Natural killer cell treated with Interleukin-12 subunit alpha and Interleukin-12 subunit beta and Interleukin-15 and Interleukin-18, amount 100 ng/mL, for 72 hours (primary cell): ENCODE measurements around the gene CDKN2B-AS1. TPM values are rescaled to one million over a fixed set of nuclear protein-coding genes. Genes with fewer than 3 reads are reported as not detected.
"Not testable (repeated sequence)": the region's sequence is repeated elsewhere in the genome, so short reads cannot be mapped to it uniquely, and the experiment has no call there.

Experiments
- ATAC-seq, 2 donors: fragments of 150-1000 bp; cut with Tn5 transposase in 1 of 2; sonication (Bioruptor Pico), chemical (Tn5 transposase) in 1 of 2; 2 replicates each; pipeline ENCODE4 v1.10.0; 2021
- DNase-seq: peaks from one replicate; pipeline ENCODE4 v3.0.0; 2022; ENCODE audit warnings: low spot score
- H3K27ac Mint-ChIP-seq, 2 donors: 1 replicate in 1 of 2; 2 replicates in 1 of 2; pipeline ENCODE4 v1.8.0; 2022; ENCODE audit warnings: mixed read lengths in 2 of 2, mild to moderate bottlenecking in 1 of 2, moderate library complexity in 1 of 2
- H3K27me3 Mint-ChIP-seq, 2 donors: 1 replicate in 1 of 2; 2 replicates in 1 of 2; pipeline ENCODE4 v1.8.0; 2022; ENCODE audit warnings: mixed read lengths in 2 of 2
- H3K36me3 Mint-ChIP-seq: one replicate; pipeline ENCODE4 v1.8.0; 2022; ENCODE audit warnings: mixed read lengths
- H3K4me1 Mint-ChIP-seq, 2 donors: 1 replicate in 1 of 2; 2 replicates in 1 of 2; pipeline ENCODE4 v1.8.0; 2022; ENCODE audit warnings: low read depth in 2 of 2, mixed read lengths in 2 of 2, mild to moderate bottlenecking in 1 of 2
- H3K4me3 Mint-ChIP-seq: one replicate; pipeline ENCODE4 v1.8.0; 2022; ENCODE audit warnings: mixed read lengths
- H3K9me3 Mint-ChIP-seq: 2 replicates; pipeline ENCODE4 v1.8.0; 2022; ENCODE audit warnings: mixed read lengths
- total RNA-seq, 2 donors: library from RNA; stranded (reverse); gene quantifications; one replicate each; pipeline ENCODE4 v1.2.3, GENCODE V29; 2022

The CDKN2B-AS1 gene
- total RNA-seq = 1 to 10 TPM; 2.0 to 2.4 TPM

DNA sequence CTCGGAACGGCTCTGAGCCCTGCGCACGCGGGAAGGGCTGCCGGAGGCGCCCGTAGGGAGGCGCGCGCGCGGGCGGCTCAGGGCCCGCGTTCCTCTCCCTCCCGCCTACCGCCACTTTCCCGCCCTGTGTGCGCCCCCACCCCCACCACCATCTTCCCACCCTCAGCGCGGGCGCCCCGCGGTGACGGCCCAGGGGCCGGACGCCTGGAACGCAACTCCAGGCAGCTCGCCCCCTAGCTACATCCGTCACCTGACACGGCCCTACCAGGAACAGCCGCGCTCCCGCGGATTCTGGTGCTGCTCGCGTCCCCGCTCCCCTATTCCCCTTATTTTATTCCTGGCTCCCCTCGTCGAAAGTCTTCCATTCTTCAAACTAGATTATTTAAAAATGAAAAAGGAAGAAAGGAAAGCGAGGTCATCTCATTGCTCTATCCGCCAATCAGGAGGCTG is at the start of gene CDKN2B-AS1:
TSS of gene CDKN2B-AS1 (plus strand) at position 236 of the 450 bp plus-strand sequence.
- H3K27ac Mint-ChIP-seq = peak within 1 kb of the TSS; percentile 90
- H3K9me3 Mint-ChIP-seq = no peaks in the 10 kb centered on the region
- H3K4me3 Mint-ChIP-seq = peak within 1 kb of the TSS; percentile 92
- peaks cover 10 to 16% of the 10 kb centered on the region in 2 donors for H3K27me3 Mint-ChIP-seq
- H3K4me1 Mint-ChIP-seq = peaks cover 16 to 19% of the 10 kb centered on the region in 2 donors
- DNase-seq (peak; percentile 63), ATAC-seq (peak; percentile 73 to 75)
- H3K36me3 Mint-ChIP-seq = no peaks in the 10 kb centered on the region

DNA sequence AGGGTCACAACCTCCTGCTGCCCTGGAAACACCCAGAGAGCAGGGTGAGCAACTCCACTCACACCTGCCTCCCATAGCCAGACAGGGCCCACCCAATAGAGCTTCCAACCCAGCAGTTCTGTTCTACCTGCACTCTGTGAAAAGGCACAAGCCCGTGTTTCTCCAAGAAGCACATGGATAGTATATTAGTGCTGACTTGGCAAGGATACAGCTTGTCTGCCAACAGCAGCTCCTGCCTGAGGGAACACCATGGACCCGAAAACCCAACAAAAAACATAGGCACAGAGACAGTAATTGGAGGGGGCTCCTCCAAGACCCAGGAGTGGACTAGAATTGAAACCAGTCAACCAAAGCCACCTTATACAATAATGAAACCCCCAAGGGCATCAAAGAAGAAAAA is 49.0 kb upstream of the CDKN2B-AS1 start:
- peaks cover 2 to 4% of the 10 kb centered on the region in 2 donors for H3K4me1 Mint-ChIP-seq
- H3K9me3 Mint-ChIP-seq = no peaks in the 10 kb centered on the region
- no peaks in the 10 kb centered on the region for H3K36me3 Mint-ChIP-seq
- no peak overlapping the region for H3K27ac Mint-ChIP-seq
- no peak for ATAC-seq
- no peak overlapping the region for H3K4me3 Mint-ChIP-seq
- peaks cover 31 to 41% of the 10 kb centered on the region in 2 donors for H3K27me3 Mint-ChIP-seq
- DNase-seq = no peak

DNA sequence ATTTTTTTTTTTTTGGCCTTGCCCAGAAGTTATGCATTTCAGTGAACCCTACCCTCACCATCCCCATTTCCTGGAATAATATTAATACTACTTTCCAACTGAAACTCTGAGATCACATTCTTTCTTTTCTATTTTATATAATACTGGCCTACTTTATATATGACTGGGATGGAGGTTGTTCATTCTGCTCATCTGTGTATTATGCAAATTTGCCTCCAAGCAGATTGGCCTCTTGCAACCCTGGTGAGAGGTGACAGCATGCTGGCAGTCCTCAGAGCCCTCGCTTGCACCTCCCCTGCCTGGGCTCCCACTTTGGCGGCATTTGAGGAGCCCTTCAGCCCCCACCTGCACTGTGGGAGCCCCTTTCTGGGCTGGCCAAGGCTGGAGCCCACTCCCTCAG is 35.8 kb upstream of the CDKN2B-AS1 start:
- H3K9me3 Mint-ChIP-seq = peaks cover 3% of the 10 kb centered on the region
- H3K4me1 Mint-ChIP-seq = no peaks in the 10 kb centered on the region
- no peak for DNase-seq
- H3K4me3 Mint-ChIP-seq = no peak overlapping the region
- H3K27ac Mint-ChIP-seq = no peak overlapping the region
- peaks cover 6% of the 10 kb centered on the region for H3K36me3 Mint-ChIP-seq
- peak in 1 of 2 donors; percentile 41 for ATAC-seq
- H3K27me3 Mint-ChIP-seq = peaks cover 37 to 52% of the 10 kb centered on the region in 2 donors

DNA sequence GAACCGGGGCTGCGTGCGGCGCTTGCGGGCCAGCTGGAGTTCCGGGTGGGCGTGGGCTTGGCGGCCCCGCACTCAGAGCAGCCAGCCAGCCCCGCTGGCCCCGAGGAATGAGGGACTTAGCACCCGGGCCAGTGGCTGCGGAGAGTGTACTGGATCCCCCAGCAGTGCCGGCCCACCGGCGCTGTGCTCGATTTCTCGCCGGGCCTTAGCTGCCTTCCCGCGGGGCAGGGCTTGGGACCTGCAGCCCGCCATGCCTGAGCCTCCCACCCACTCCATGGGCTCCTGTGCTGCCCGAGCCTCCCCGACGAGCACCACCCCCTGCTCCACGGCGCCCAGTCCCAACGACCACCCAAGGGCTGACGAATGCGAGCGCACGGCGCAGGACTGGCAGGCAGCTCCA is 35.3 kb upstream of the CDKN2B-AS1 start:
- not testable (repeated sequence) for H3K36me3 Mint-ChIP-seq, H3K27ac Mint-ChIP-seq, DNase-seq, H3K4me1 Mint-ChIP-seq, ATAC-seq, H3K4me3 Mint-ChIP-seq, H3K9me3 Mint-ChIP-seq
- H3K27me3 Mint-ChIP-seq = peaks cover 41 to 52% of the 10 kb centered on the region in 2 donors

DNA sequence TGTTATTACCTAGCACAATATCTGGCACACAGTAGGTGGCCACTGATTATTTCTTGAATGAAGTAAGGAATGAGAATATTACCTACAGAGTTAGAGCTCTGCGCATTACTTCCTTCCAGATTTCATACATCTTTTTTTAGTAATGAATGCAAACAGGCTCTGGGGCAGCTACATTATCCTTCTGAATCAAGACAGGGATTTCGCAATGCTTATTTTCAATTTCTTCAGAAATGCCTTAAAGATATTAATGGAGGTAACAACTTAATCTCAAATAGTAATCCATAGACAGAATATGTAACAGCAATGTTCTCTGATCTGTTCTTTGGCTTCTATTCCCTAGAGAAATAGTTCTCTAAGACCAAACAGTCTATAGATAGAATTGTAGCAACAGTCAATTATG is 33.0 kb upstream of the CDKN2B-AS1 start:
- DNase-seq = no peak
- H3K4me3 Mint-ChIP-seq = no peak overlapping the region
- peaks cover 3% of the 10 kb centered on the region for H3K9me3 Mint-ChIP-seq
- peaks cover 51 to 61% of the 10 kb centered on the region in 2 donors for H3K27me3 Mint-ChIP-seq
- H3K36me3 Mint-ChIP-seq = peaks cover 17% of the 10 kb centered on the region
- no peak overlapping the region for H3K27ac Mint-ChIP-seq
- peaks cover 14 to 22% of the 10 kb centered on the region in 2 donors for H3K4me1 Mint-ChIP-seq
- no peak for ATAC-seq

DNA sequence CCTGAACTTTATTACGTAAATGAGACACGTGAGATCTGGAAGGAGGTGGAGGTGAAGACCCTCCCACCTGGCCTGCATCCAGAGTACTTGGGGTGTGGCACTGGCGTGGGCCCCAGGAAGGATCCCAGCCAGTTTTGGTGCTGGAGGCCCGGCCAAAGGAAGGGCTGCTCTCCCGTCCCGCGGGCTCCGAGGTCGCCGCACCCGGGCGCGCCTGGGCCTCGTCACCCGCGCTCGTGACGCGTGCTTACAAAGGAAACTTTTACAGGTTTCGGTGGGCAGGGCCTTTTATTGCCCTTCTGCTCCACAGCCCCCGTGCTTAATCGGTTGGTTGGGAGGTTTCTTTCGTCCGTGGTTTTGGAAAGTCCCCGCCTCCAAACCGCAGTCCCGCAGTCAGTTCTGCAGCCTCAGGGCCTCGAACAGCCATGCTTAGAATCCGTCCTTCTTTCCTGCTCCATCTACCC is 29.6 kb upstream of the CDKN2B-AS1 start:
- H3K27me3 Mint-ChIP-seq = peaks cover 70 to 90% of the 10 kb centered on the region in 2 donors
- DNase-seq (no peak), ATAC-seq (peak; percentile 74 to 79)
- H3K4me1 Mint-ChIP-seq = peaks cover 31 to 44% of the 10 kb centered on the region in 2 donors
- peaks cover 3% of the 10 kb centered on the region for H3K9me3 Mint-ChIP-seq
- peak overlapping the region; percentile 67 for H3K4me3 Mint-ChIP-seq
- H3K27ac Mint-ChIP-seq = peak overlapping the region in 1 of 2 donors; percentile 31
- H3K36me3 Mint-ChIP-seq = peaks cover 29% of the 10 kb centered on the region

DNA sequence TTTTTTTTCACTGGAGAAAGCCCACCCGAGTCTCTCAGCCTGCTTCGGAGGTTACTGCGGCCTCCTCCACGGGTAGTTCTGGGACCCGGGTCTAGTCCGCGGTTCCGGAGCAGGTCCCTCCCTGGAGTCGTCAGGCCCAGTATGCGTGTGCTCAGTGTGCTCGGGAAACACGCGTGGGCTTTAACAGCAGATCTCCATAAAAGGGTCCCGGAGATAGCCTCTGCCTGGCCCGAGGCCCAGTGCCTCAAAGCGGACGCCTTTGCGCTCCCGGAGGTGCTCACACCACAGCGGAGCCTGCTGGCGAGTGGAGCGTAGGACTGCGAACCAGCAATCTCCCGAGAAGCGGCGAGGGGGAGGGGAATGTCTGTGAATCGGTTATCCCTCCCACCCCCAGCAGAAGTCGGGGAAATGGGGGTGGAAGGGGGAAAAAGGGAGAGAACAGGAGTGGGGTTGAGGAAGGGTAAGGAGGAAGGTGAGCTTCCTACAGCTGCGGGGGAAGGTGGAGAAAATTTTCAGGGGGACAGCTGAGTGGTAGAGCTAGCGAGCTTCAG is 29.1 kb upstream of the CDKN2B-AS1 start:
- peaks cover 29% of the 10 kb centered on the region for H3K36me3 Mint-ChIP-seq
- H3K9me3 Mint-ChIP-seq = peaks cover 3% of the 10 kb centered on the region
- H3K4me3 Mint-ChIP-seq = peak overlapping the region; percentile 67
- H3K4me1 Mint-ChIP-seq = peaks cover 34 to 44% of the 10 kb centered on the region in 2 donors
- peak overlapping the region; percentile 31 to 64 for H3K27ac Mint-ChIP-seq
- peaks cover 72 to 90% of the 10 kb centered on the region in 2 donors for H3K27me3 Mint-ChIP-seq
- DNase-seq (no peak), ATAC-seq (peak; percentile 78 to 81)

DNA sequence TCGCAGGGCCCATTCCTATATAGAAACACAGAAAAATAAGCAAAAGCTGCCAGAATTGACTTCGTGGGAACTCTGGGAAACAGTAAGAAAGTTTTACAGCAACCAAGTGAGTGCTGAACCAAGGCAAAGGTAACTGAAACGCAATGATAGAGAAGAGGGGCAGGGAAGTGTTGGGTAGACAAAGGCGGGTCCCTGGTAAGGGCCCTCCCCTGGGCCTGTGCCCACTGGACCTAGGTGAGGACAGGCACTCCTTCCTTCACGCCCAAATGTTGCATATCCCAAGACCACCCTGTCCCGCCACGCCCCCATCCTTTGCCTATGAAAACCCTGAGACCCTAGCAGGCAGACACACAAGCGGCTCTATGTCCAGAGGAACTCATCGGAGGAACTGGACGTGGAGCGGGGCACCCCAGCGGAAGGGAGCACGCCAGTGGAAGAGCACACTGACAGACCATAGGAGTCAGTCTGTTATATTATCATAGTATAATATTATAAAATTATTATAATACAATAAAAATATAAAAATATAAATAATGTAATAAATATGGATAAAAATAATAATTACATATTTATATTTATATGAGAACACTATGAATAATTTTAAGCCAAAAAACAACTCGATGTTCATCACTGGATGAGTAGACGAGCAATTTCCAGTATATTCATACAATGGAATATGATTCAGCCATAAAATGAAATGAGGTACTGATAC is 28.3 kb upstream of the CDKN2B-AS1 start:
- peak overlapping the region in 1 of 2 donors; percentile 31 for H3K27ac Mint-ChIP-seq
- peak overlapping the region; percentile 67 for H3K4me3 Mint-ChIP-seq
- ATAC-seq = no peak
- H3K9me3 Mint-ChIP-seq = peaks cover 3% of the 10 kb centered on the region
- DNase-seq = no peak
- H3K27me3 Mint-ChIP-seq = peaks cover 72 to 93% of the 10 kb centered on the region in 2 donors
- peaks cover 37 to 47% of the 10 kb centered on the region in 2 donors for H3K4me1 Mint-ChIP-seq
- peaks cover 33% of the 10 kb centered on the region for H3K36me3 Mint-ChIP-seq

DNA sequence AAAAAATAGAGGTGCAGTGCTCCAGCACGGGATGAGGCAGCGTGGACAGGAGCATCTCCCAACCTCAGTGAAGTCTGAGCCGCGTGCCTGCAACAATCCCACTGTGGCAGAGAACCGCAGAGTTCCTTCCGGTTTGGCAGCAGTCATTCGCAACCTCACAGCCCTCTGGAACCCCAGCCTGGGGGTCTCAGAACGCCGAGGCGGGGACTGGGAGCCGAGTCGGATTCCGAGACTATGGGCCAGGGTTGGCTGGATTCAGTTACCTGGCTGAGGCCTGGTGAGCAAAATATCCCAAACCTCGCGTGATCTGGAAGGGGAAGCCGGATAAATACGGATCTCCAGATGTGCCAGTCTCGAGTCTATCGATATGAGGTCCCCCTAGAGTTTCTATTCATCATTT is 27.4 kb upstream of the CDKN2B-AS1 start:
- no peak for DNase-seq
- H3K27me3 Mint-ChIP-seq = peaks cover 72 to 93% of the 10 kb centered on the region in 2 donors
- peaks cover 35% of the 10 kb centered on the region for H3K36me3 Mint-ChIP-seq
- H3K9me3 Mint-ChIP-seq = peaks cover 1% of the 10 kb centered on the region
- no peak overlapping the region for H3K27ac Mint-ChIP-seq
- H3K4me1 Mint-ChIP-seq = peaks cover 38 to 49% of the 10 kb centered on the region in 2 donors
- no peak for ATAC-seq
- H3K4me3 Mint-ChIP-seq = peak overlapping the region; percentile 43

DNA sequence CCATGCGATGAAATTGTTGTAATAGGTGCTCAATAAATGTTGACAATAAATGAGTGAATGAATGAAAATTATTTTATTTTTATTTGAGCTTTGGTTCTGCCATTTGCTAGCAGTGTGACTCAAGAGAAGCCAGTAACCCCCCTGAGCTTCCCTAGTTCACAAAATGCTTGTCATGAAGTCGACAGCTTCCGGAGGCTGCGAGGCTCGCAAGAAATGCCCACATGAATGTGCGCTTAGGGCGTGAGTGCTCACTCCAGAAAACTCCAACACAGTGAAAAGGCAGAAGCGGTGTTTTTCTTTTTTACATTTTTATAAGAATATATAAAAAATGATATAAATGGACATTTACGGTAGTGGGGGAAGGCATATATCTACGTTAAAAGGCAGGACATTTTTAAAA is 26.9 kb upstream of the CDKN2B-AS1 start:
- H3K4me3 Mint-ChIP-seq = peak overlapping the region; percentile 43
- H3K36me3 Mint-ChIP-seq = peaks cover 35% of the 10 kb centered on the region
- ATAC-seq (no peak), DNase-seq (no peak)
- no peaks in the 10 kb centered on the region for H3K9me3 Mint-ChIP-seq
- H3K27ac Mint-ChIP-seq = no peak overlapping the region
- peaks cover 38 to 49% of the 10 kb centered on the region in 2 donors for H3K4me1 Mint-ChIP-seq
- peaks cover 73 to 93% of the 10 kb centered on the region in 2 donors for H3K27me3 Mint-ChIP-seq

DNA sequence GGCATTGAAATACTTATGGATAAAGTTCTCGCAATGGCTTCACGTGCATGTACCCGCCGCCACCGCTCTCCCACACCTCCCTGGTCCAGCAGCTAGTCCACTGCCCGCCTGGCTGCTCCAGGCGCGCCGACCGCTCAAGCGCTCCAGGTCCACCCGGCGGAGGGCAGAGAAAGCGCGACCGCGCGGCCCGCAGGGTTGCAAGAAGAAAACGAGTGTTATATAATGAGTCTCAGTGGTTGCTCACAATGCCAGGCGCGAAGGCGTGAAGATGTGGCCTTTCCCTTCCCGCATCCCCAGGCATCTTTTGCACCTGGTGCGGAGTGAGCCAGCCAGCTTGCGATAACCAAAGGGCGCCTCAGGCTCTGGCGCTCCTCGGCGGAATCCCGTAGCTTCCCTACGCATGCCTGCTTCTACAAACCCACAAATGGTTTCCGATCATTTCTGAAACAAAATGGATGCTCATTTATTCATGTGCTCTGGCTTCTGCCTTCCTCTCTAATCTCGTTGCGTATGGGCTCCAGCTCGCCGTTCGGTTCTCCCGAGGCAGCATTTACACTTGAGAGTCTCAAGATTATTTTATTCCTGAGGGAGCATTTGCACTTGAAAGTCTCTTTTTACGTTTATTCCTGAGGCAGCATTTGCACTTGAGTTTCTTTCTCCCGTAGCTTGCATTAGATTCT is 26.1 kb upstream of the CDKN2B-AS1 start:
- Mint-ChIP-seq H3K27me3 (peaks cover 68 to 90% of the 10 kb centered on the region in 2 donors), H3K36me3 (peaks cover 32% of the 10 kb centered on the region), H3K9me3 (no peaks in the 10 kb centered on the region), H3K4me1 (peaks cover 38 to 49% of the 10 kb centered on the region in 2 donors), H3K4me3 (peak overlapping the region; percentile 43), H3K27ac (peak overlapping the region; percentile 0 to 30)
- DNase-seq (no peak), ATAC-seq (no peak)

DNA sequence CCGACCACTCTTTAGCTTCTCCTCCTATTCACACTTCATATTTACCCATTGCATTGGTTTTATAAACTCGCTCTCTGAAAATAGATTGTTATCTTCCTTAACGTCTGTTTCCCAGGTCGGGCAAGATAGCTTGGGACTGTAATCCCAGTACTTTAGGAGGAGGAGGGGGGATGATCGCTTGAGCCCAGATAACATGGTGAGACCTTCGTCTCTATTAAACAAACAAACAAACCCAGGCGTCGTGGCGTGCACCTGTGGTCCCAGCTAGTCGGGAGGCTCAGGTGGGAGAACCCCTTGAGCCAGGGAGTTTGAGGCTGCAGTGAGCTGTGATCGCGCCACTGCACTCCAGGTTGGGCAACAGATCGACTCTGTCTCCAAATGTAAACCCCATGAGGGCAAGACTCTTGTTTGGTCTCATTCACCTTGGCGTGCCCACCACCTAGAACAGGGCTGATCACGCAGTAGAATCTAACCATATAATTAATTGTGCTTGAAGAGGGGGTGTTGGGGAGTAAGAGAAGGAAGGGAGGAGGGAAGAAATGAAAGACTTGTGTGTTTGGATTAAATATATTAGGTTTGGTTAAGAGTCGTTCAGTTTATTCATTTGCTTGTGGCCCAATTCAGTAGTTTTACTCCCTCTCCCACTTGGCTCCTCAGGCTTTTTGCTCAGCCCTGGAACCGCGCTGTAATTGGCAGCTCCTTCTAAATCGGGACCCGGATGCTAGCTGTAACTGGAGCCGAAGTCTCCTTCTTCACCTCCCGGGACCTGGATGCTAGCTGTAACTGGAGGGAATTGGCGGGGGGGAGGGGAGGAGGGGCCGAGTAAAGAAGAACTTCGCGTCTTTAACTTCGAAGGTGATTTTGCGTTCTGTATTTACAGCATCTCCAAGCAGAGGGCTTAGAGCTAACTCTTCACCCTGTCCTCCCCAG is 25.3 kb upstream of the CDKN2B-AS1 start:
- ATAC-seq (no peak), DNase-seq (no peak)
- peaks cover 40 to 50% of the 10 kb centered on the region in 2 donors for H3K4me1 Mint-ChIP-seq
- peak overlapping the region; percentile 43 for H3K4me3 Mint-ChIP-seq
- peaks cover 69 to 90% of the 10 kb centered on the region in 2 donors for H3K27me3 Mint-ChIP-seq
- H3K27ac Mint-ChIP-seq = peak overlapping the region; percentile 0 to 30
- H3K9me3 Mint-ChIP-seq = no peaks in the 10 kb centered on the region
- peaks cover 26% of the 10 kb centered on the region for H3K36me3 Mint-ChIP-seq
